ENCODE results near the gene PLS3. TPM values are rescaled to one million over a fixed set of nuclear protein-coding genes. Genes with fewer than 3 reads are reported as not detected.

Gene PLS3
- total and polyA plus RNA-seq, 2 of the 4 experiments (the other 2 are of a cell fraction) = 158 to 252 TPM

DNA sequence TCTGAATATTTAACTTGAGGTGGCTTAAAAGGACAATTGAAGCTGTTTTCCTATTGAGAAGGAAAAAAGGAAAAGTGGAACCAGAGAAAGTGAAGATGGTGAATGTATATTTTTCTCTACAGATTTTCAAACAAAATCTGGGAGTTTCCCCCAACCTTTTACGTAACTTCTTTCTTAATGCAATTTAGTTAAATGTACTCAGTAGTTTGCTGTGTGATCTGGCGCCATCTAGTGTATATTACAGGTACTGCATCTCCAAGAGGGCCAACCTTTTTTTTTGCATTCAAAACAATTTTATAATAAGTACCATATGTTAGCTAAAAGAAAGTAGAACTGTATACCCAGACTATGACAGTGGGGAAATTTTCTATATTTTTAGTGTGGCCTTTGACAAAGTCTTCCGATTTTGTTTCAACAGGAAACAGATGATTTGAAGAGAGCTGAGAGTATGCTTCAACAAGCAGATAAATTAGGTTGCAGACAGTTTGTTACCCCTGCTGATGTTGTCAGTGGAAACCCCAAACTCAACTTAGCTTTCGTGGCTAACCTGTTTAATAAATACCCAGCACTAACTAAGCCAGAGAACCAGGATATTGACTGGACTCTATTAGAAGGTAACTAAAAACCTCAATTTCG lies 82.0 kb downstream of the PLS3 start:
- Histone ChIP-seq H2AFZ (replicated peaks; ENCODE audit: low read length, poor library complexity) (no peak overlapping the region), H2AK5ac (ENCODE audit: low read depth, low read length) (no peak overlapping the region), H2AK9ac (replicated peaks; ENCODE audit: low read depth, low read length, poor library complexity) (no peak overlapping the region), H4K5ac (ENCODE audit: low read depth, low read length) (no peak overlapping the region), H4K8ac (ENCODE audit: low read depth in 2 of 2, low read length in 2 of 2) (no peak overlapping the region), H3K9me1 (ENCODE audit: insufficient read depth, low read length) (no peaks in the 10 kb centered on the region), H3K4me2 (ENCODE audit: low read depth, low read length) (no peak overlapping the region), H2BK15ac (ENCODE audit: low read depth, low read length) (no peak overlapping the region), H3K23ac (ENCODE audit: low read depth, low read length) (no peak overlapping the region), H3K4me1 (ENCODE audit: control insufficient read depth, insufficient read depth, low read length) (no peaks in the 10 kb centered on the region), H3K27me3 (ENCODE audit: control insufficient read depth, insufficient read depth, low read length) (peaks cover 2% of the 10 kb centered on the region; the same call in 1 of the 2 replicates), H2BK20ac (ENCODE audit: low read depth, low read length) (no peak overlapping the region), H2BK120ac (ENCODE audit: low read depth, low read length) (no peak overlapping the region), H3K27ac (ENCODE audit: insufficient read depth, low read length) (no peak overlapping the region), H3K79me1 (ENCODE audit: low read depth in 1 of 2, low read length in 2 of 2) (peaks cover 0 to 4% of the 10 kb centered on the region in 2 experiments; a peak in 1 of 4 replicates), H3K9ac (ENCODE audit: low read depth, low read length) (no peak overlapping the region), H3K4ac (ENCODE audit: low read depth, low read length) (no peak overlapping the region), H2BK5ac (ENCODE audit: low read depth, low read length, poor library complexity, severe bottlenecking) (peak overlapping the region; percentile 46), H3K9me3 (ENCODE audit: control insufficient read depth, insufficient read depth, low read length) (no peaks in the 10 kb centered on the region), H3K36me3 (ENCODE audit: control insufficient read depth, insufficient read depth, low read length) (peaks cover 3% of the 10 kb centered on the region), H3K18ac (ENCODE audit: low read depth, low read length) (no peak overlapping the region), H4K91ac (ENCODE audit: insufficient read depth, low read depth, low read length) (no peak overlapping the region), H3K4me3 (ENCODE audit: insufficient read depth, low read depth, low read length) (no peak overlapping the region), H3K14ac (replicated peaks; ENCODE audit: low read depth, low read length) (no peak overlapping the region), H4K20me1 (ENCODE audit: insufficient read depth, low read length) (no peaks in the 10 kb centered on the region), H3K56ac (ENCODE audit: extremely low read depth, insufficient read depth, low read length) (no peak overlapping the region)
- DNase-seq = peak; percentile 77
- ChIA-PET POLR2A (ENCODE audit: unreplicated experiment) (no interaction called here), CTCF (interaction anchor here (0.6 to 1.9 kb wide), 12 partner anchors 16 to 318 kb away, joined by 3 to 9 read pairs (median 4); no protein-coding TSS in a partner anchor)
- dilution Hi-C loops (cut with HindIII; ENCODE audit: low sequenced_read_pairs, unreplicated experiment) (no loop called here), intact Hi-C loops (cut with micrococcal nuclease) (loop anchor here (1.0 to 5.0 kb wide), 3 partner anchors 61 to 313 kb away; partner anchors contain the start of gene PLS3), in situ Hi-C loops (cut with MboI; ENCODE audit: low sequenced_read_pairs) (loop anchor here (5.0 kb wide), 1 partner anchor 311 kb away; no protein-coding TSS in a partner anchor)
- BruUV-seq (replicated peaks) = no TSS peak
- ATAC-seq (ENCODE audit: low read depth) = peak; percentile 85
- WGBS, 2 experiments (ENCODE audit: extremely low coverage in 2 of 2, insufficient read length in 1 of 2) = 0% methylated on average over 1 of the region's 5 CpGs; no CpG with 5 or more reads in 1 of the 2 experiments
- TF ChIP-seq FOS (IDR thresholded peaks at IDR 0.05; ENCODE audit: low read depth, low read length) = no peak
- peak; percentile 32; the same call in 1 of the 2 replicates for TF ChIP-seq CEBPB (IDR thresholded peaks at IDR 0.05; ENCODE audit: low read depth, low read length)
- TF ChIP-seq, protein P1, sequence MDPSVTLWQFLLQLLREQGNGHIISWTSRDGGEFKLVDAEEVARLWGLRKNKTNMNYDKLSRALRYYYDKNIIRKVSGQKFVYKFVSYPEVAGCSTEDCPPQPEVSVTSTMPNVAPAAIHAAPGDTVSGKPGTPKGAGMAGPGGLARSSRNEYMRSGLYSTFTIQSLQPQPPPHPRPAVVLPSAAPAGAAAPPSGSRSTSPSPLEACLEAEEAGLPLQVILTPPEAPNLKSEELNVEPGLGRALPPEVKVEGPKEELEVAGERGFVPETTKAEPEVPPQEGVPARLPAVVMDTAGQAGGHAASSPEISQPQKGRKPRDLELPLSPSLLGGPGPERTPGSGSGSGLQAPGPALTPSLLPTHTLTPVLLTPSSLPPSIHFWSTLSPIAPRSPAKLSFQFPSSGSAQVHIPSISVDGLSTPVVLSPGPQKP (IDR thresholded peaks at IDR 0.05; ENCODE audit: borderline replicate concordance, low read depth, low read length) = no peak
- TF ChIP-seq, protein P2, sequence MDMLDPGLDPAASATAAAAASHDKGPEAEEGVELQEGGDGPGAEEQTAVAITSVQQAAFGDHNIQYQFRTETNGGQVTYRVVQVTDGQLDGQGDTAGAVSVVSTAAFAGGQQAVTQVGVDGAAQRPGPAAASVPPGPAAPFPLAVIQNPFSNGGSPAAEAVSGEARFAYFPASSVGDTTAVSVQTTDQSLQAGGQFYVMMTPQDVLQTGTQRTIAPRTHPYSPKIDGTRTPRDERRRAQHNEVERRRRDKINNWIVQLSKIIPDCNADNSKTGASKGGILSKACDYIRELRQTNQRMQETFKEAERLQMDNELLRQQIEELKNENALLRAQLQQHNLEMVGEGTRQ (IDR thresholded peaks at IDR 0.05; ENCODE audit: low read depth, low read length) = no peak
- no peak for TF ChIP-seq CHD1 (IDR thresholded peaks at IDR 0.05; ENCODE audit: low read depth, low read length)
- TF ChIP-seq RAD21 (IDR thresholded peaks at IDR 0.05; ENCODE audit: low read length) = peak; percentile 83
- no peak for TF ChIP-seq MXI1 (IDR thresholded peaks at IDR 0.05; ENCODE audit: borderline replicate concordance, low read depth, low read length)
- no peak for TF ChIP-seq RCOR1 (IDR thresholded peaks at IDR 0.05; ENCODE audit: insufficient replicate concordance, low read length)
- TF ChIP-seq MAFK (IDR thresholded peaks at IDR 0.05; ENCODE audit: low read depth, low read length) = no peak
- TF ChIP-seq, protein P3, sequence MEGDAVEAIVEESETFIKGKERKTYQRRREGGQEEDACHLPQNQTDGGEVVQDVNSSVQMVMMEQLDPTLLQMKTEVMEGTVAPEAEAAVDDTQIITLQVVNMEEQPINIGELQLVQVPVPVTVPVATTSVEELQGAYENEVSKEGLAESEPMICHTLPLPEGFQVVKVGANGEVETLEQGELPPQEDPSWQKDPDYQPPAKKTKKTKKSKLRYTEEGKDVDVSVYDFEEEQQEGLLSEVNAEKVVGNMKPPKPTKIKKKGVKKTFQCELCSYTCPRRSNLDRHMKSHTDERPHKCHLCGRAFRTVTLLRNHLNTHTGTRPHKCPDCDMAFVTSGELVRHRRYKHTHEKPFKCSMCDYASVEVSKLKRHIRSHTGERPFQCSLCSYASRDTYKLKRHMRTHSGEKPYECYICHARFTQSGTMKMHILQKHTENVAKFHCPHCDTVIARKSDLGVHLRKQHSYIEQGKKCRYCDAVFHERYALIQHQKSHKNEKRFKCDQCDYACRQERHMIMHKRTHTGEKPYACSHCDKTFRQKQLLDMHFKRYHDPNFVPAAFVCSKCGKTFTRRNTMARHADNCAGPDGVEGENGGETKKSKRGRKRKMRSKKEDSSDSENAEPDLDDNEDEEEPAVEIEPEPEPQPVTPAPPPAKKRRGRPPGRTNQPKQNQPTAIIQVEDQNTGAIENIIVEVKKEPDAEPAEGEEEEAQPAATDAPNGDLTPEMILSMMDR (conservative IDR thresholded peaks at IDR 0.05; ENCODE audit: low read depth, low read length) = peak; percentile 94
- no peak for TF ChIP-seq POLR2A (IDR thresholded peaks at IDR 0.05; ENCODE audit: low read depth, low read length)
- TF ChIP-seq NFE2L2 (IDR thresholded peaks at IDR 0.05; ENCODE audit: low read depth, low read length) = no peak
- no peak for TF ChIP-seq RFX5 (IDR thresholded peaks at IDR 0.05; ENCODE audit: low read depth, low read length)
- no peak for TF ChIP-seq BHLHE40 (IDR thresholded peaks at IDR 0.05; ENCODE audit: low read depth, low read length)
- no peak for TF ChIP-seq MAZ (IDR thresholded peaks at IDR 0.05; ENCODE audit: borderline replicate concordance, low read depth, low read length)

Data from IMR-90 (cell line).